HG03354 (cell line): Measurements from ENCODE around the gene RPAP3.

ENCODE experiments used
- ATAC-seq: cut with Tn5 transposase; IDR thresholded peaks from one replicate; pipeline ENCODE4 v1.9.1; 2021; ENCODE audit warnings: mild to moderate bottlenecking; ENCODE audit not compliant: unreplicated experiment, poor library complexity, severe bottlenecking

RPAP3 gene

GRCh38 chr12:47722941-47723631 lies 17.3 kb upstream of the RPAP3 start:
- ATAC-seq, result no peak

- no peak for ATAC-seq
These were observed 16.5 kb upstream of the RPAP3 start for GRCh38 chr12:47722136-47722834.

- ATAC-seq, result no peak
These were observed 15.7 kb upstream of the RPAP3 start for GRCh38 chr12:47721431-47721973.

- no peak for ATAC-seq
These were observed 12.7 kb upstream of the RPAP3 start for GRCh38 chr12:47718531-47718930.

- peak; percentile 74 for ATAC-seq
These were observed 11.8 kb upstream of the RPAP3 start for GRCh38 chr12:47717443-47718193.

- no peak for ATAC-seq
These were observed 11.2 kb upstream of the RPAP3 start for GRCh38 chr12:47717046-47717442.

- ATAC-seq, result no peak
These were observed 10.2 kb upstream of the RPAP3 start for GRCh38 chr12:47715877-47716548.

GRCh38 chr12:47715393-47715876 lies 9.6 kb upstream of the RPAP3 start:
- ATAC-seq, result peak; percentile 75

GRCh38 chr12:47714826-47715386 lies 9.1 kb upstream of the RPAP3 start:
- no peak for ATAC-seq

- no peak for ATAC-seq
These were observed 6.3 kb upstream of the RPAP3 start for GRCh38 chr12:47712171-47712570.

- ATAC-seq, result no peak
These were observed 5.6 kb upstream of the RPAP3 start for GRCh38 chr12:47711448-47711847.

- ATAC-seq, result no peak
These were observed 4.4 kb upstream of the RPAP3 start for GRCh38 chr12:47710278-47710677.

GRCh38 chr12:47709671-47710070 lies 3.8 kb upstream of the RPAP3 start:
- ATAC-seq, result no peak

- ATAC-seq, result no peak
These were observed 3.4 kb upstream of the RPAP3 start for GRCh38 chr12:47709237-47709636.

GRCh38 chr12:47707905-47708543 lies 2.2 kb upstream of the RPAP3 start:
- no peak for ATAC-seq

GRCh38 chr12:47707355-47707754 lies 1.5 kb upstream of the RPAP3 start:
- no peak for ATAC-seq

GRCh38 chr12:47705229-47705565 lies 633 bp downstream of the RPAP3 start:
- ATAC-seq, result no peak

GRCh38 chr12:47704719-47705118 lies 1.1 kb downstream of the RPAP3 start:
- no peak for ATAC-seq

GRCh38 chr12:47700263-47700662 lies 5.6 kb downstream of the RPAP3 start:
- no peak for ATAC-seq
